Endothelial cell of umbilical vein (primary cell): Measurements from ENCODE around the gene TECPR2. TPM values are rescaled to one million over a fixed set of nuclear protein-coding genes. Genes with fewer than 3 reads are reported as not detected.
A peak's percentile ranks its signal among the peaks of the same experiment; 100 is the strongest.

Source experiments
- BruUV-seq: library from RNA; stranded (reverse); fragments of 400-500 nt; replicated peaks from 2 replicates; lab custom pipeline; 2021; lab: Mats Ljungman, UMichigan
- CTCF ChIA-PET: fragments of 300-600, 350-600 bp; sonication (Branson Sonifier 250); formaldehyde crosslinking; loops from one replicate; lab custom pipeline; 2021; ENCODE audit warnings: antibody characterized with exemption, inconsistent platforms; lab: Charles Lee
- POLR2A ChIA-PET: fragments of 300-600, 350-600 bp; sonication (Branson Sonifier 250); formaldehyde crosslinking; loops from one replicate; lab custom pipeline; 2021; ENCODE audit warnings: antibody characterized with exemption, inconsistent platforms; lab: Charles Lee
- DNase-seq: peaks from one replicate; pipeline ENCODE4 v3.0.0-alpha.2; 2011; ENCODE audit warnings: low read depth, low spot score
- FAIRE-seq: peaks from 2 replicates; lab custom pipeline; 2011; peaks lifted over from hg19 to GRCh38; lab: Jason Lieb, UNC
- H2AFZ ChIP-seq: 2 replicates; pipeline ENCODE4 v1.6.0; 2012; ENCODE audit warnings: low read depth, low read length, control low read depth, inconsistent platforms
- H3K27ac ChIP-seq: 2 replicates; pipeline ENCODE4 v1.5.1; 2011; ENCODE audit warnings: low read depth, mild to moderate bottlenecking, control low read depth, low read length, moderate library complexity; ENCODE audit not compliant: insufficient read depth
- H3K27me3 ChIP-seq, 2 experiments: 2 replicates each; pipeline versions ENCODE4 v1.6.0 to v1.6.1; 2011; ENCODE audit warnings: low read length in 2 of 2, mixed read lengths in 1 of 2; ENCODE audit not compliant: control insufficient read depth in 2 of 2, insufficient read depth in 2 of 2
- H3K36me3 ChIP-seq, 2 experiments: 2 replicates in 1 of 2; 3 replicates in 1 of 2; pipeline ENCODE4 v1.5.1; 2011; ENCODE audit warnings: low read length in 2 of 2, mild to moderate bottlenecking in 1 of 2, moderate library complexity in 1 of 2; ENCODE audit not compliant: control insufficient read depth in 2 of 2, insufficient read depth in 2 of 2; ENCODE audit errors: extremely low read depth in 1 of 2
- H3K4me1 ChIP-seq: 3 replicates; pipeline ENCODE4 v1.5.1; 2011; ENCODE audit warnings: mild to moderate bottlenecking, low read length; ENCODE audit not compliant: control insufficient read depth, insufficient read depth; ENCODE audit errors: extremely low read depth
- H3K4me2 ChIP-seq: 2 replicates; pipeline ENCODE4 v1.6.1; 2011; ENCODE audit warnings: low read length, control low read depth, mixed read lengths; ENCODE audit not compliant: insufficient read depth
- H3K4me3 ChIP-seq, 3 experiments: fragments of 200-600 bp in 1 of 3; sonication (generic), shearing (Covaris generic) in 1 of 3; replicated peaks in 1 of 3; 2 replicates each; pipeline ENCODE4 v1.5.1; 2011 to 2016; ENCODE audit warnings: control low read depth in 3 of 3, low read length in 3 of 3, mild to moderate bottlenecking in 2 of 3, inconsistent platforms in 1 of 3, low read depth in 1 of 3, moderate library complexity in 1 of 3; ENCODE audit not compliant: insufficient read depth in 1 of 3
- H3K79me2 ChIP-seq: 2 replicates; pipeline ENCODE4 v1.6.0; 2012; ENCODE audit warnings: low read length, inconsistent platforms; ENCODE audit not compliant: control insufficient read depth, insufficient read depth
- H3K9ac ChIP-seq: replicated peaks from 2 replicates; pipeline ENCODE3; 2011; ENCODE audit warnings: low read length, control low read depth; ENCODE audit not compliant: insufficient read depth; ENCODE audit errors: extremely low read depth
- H3K9me1 ChIP-seq: replicated peaks from 3 replicates; pipeline ENCODE4 v1.6.0; 2011; ENCODE audit warnings: mild to moderate bottlenecking, low read length; ENCODE audit not compliant: control insufficient read depth, insufficient read depth; ENCODE audit errors: extremely low read depth
- H3K9me3 ChIP-seq: replicated peaks from 2 replicates; pipeline ENCODE4 v1.5.1; 2012; ENCODE audit warnings: low read length, inconsistent platforms; ENCODE audit not compliant: control insufficient read depth, insufficient read depth
- H4K20me1 ChIP-seq: replicated peaks from 2 replicates; pipeline ENCODE3; 2011; ENCODE audit warnings: mild to moderate bottlenecking, low read length; ENCODE audit not compliant: control insufficient read depth, insufficient read depth; ENCODE audit errors: extremely low read depth
- CTCF ChIP-seq, 2 donors: IDR thresholded peaks; 1 replicate in 1 of 2; 2 replicates in 1 of 2; pipeline ENCODE4 v1.5.1; 2011; ENCODE audit warnings: low read length in 2 of 2, mild to moderate bottlenecking in 2 of 2, moderate library complexity in 2 of 2, control low read depth in 1 of 2, inconsistent platforms in 1 of 2, low read depth in 1 of 2; ENCODE audit not compliant: insufficient read depth in 1 of 2; ENCODE audit errors: extremely low read depth in 1 of 2
- EZH2 ChIP-seq: IDR thresholded peaks from 2 replicates; pipeline ENCODE4 v1.6.1; 2012; ENCODE audit warnings: borderline replicate concordance, low read depth, mild to moderate bottlenecking, moderate library complexity, low read length, inconsistent platforms; ENCODE audit not compliant: severe bottlenecking
- FOS ChIP-seq: IDR thresholded peaks from 2 replicates; pipeline ENCODE4 v1.6.1; 2011; ENCODE audit warnings: mild to moderate bottlenecking, low read length, moderate library complexity, borderline replicate concordance; ENCODE audit not compliant: insufficient read depth
- GATA2 ChIP-seq: IDR thresholded peaks from 2 replicates; pipeline ENCODE4 v1.7.0; 2011; ENCODE audit warnings: low read depth, mild to moderate bottlenecking, moderate library complexity, mixed read lengths, low read length; ENCODE audit not compliant: insufficient read length, insufficient read depth
- JUN ChIP-seq: IDR thresholded peaks from 2 replicates; pipeline ENCODE4 v1.6.1; 2011; ENCODE audit warnings: borderline replicate concordance, low read depth; ENCODE audit not compliant: insufficient read length, insufficient read depth
- MAX ChIP-seq: IDR thresholded peaks from 2 replicates; pipeline ENCODE4 v1.6.1; 2011; ENCODE audit not compliant: insufficient read depth, insufficient read length
- MYC ChIP-seq: IDR thresholded peaks from one replicate; pipeline ENCODE4 v1.6.1; 2011; ENCODE audit warnings: mild to moderate bottlenecking, low read depth, low read length
- POLR2AphosphoS5 ChIP-seq: IDR thresholded peaks from 2 replicates; pipeline ENCODE4 v1.6.1; 2012; ENCODE audit warnings: low read depth, mild to moderate bottlenecking, control low read depth, low read length, moderate library complexity; ENCODE audit not compliant: insufficient read depth
- dilution Hi-C: fragments of 300-500 bp; cut with MboI; formaldehyde crosslinking; loops from one replicate; pipeline ENCODE4 v1.15.0; 2019; ENCODE audit warnings: low sequenced_read_pairs; ENCODE audit not compliant: extremely low pct_ligation_motif_present
- intact Hi-C: fragments of 100-400 bp; cut with micrococcal nuclease; formaldehyde crosslinking; loops from one replicate; pipeline ENCODE4 v1.10.0; 2022
- polyA plus RNA-seq, 4 experiments: library from polyadenylated mRNA; depleted of rRNA in 3 of 4; stranded (reverse) in 3 of 4; unstranded in 1 of 4; fragments of >200 nt; gene quantifications; 2 replicates each; pipeline versions ENCODE4 v1.2.1 to v1.2.3, GENCODE V29; 2011 to 2012; ENCODE audit warnings: missing spikeins in 1 of 4
- total RNA-seq: library from RNA; stranded (reverse); gene quantifications from 2 replicates; pipeline ENCODE4 v1.2.3, GENCODE V29; 2021

The TECPR2 gene
- total and polyA plus RNA-seq, 2 donors (not counting 3 experiments of a cell fraction or from before 2014, with no cell fraction given), result 8.9 to 21.5 TPM

- no peak overlapping the region for H3K27ac ChIP-seq
- H3K27me3 ChIP-seq, result no peaks in the 10 kb centered on the region
- POLR2A ChIA-PET, result no interaction called here
- intact Hi-C loops (no loop called here), dilution Hi-C loops (no loop called here)
- TF ChIP-seq GATA2 (no peak), EZH2 (no peak)
- H3K4me2 ChIP-seq, result no peak overlapping the region
- H3K79me2 ChIP-seq, result no peaks in the 10 kb centered on the region
- H3K4me1 ChIP-seq, result no peaks in the 10 kb centered on the region
- H4K20me1 ChIP-seq, result no peaks in the 10 kb centered on the region
- DNase-seq, result no peak
- H2AFZ ChIP-seq, result no peak overlapping the region
- no peak overlapping the region for H3K9ac ChIP-seq
- BruUV-seq, result no TSS peak
- no peaks in the 10 kb centered on the region for H3K9me3 ChIP-seq
- no peak for FAIRE-seq
- no peaks in the 10 kb centered on the region for H3K36me3 ChIP-seq
- H3K9me1 ChIP-seq, result no peaks in the 10 kb centered on the region
- CTCF ChIA-PET, result interaction anchor here (1.4 kb wide), 1 partner anchor 43 kb away, joined by 3 read pairs; no protein-coding TSS in a partner anchor
- H3K4me3 ChIP-seq, result no peak overlapping the region
Observed at GRCh38 chr14:102481371-102481770, 118.6 kb downstream of the TECPR2 start.

- H3K4me1 ChIP-seq, result no peaks in the 10 kb centered on the region
- no peak overlapping the region for H2AFZ ChIP-seq
- H3K9me1 ChIP-seq, result no peaks in the 10 kb centered on the region
- no peaks in the 10 kb centered on the region for H3K79me2 ChIP-seq
- DNase-seq (no peak), FAIRE-seq (no peak)
- H3K27ac ChIP-seq, result no peak overlapping the region
- H3K4me2 ChIP-seq, result no peak overlapping the region
- BruUV-seq, result no TSS peak
- CTCF ChIA-PET, result interaction anchor here (1.4 kb wide), 1 partner anchor 44 kb away, joined by 3 read pairs; no protein-coding TSS in a partner anchor
- H3K9me3 ChIP-seq, result no peaks in the 10 kb centered on the region
- POLR2A ChIA-PET, result no interaction called here
- dilution Hi-C loops, result no loop called here
- intact Hi-C loops, result no loop called here
- TF ChIP-seq FOS, result no peak
- no peak for TF ChIP-seq MYC
- no peak for TF ChIP-seq JUN
- no peak for TF ChIP-seq CTCF (IDR thresholded peaks at IDR 0.05; ENCODE audit: extremely low read depth in 1 of 2, insufficient read depth in 1 of 2, low read depth in 1 of 2, low read length in 2 of 2)
- no peak for TF ChIP-seq POLR2AphosphoS5
- no peak for TF ChIP-seq MAX
- no peak for TF ChIP-seq EZH2
- peak; percentile 8 for TF ChIP-seq GATA2
- H3K36me3 ChIP-seq, result no peaks in the 10 kb centered on the region
- no peaks in the 10 kb centered on the region for H4K20me1 ChIP-seq
- no peak overlapping the region for H3K4me3 ChIP-seq
- no peaks in the 10 kb centered on the region for H3K27me3 ChIP-seq
- no peak overlapping the region for H3K9ac ChIP-seq
Observed at GRCh38 chr14:102481791-102482238, 119.1 kb downstream of the TECPR2 start.
